NOMO-1 treated with dmso at 0.1 percent for 144 hours (cell line): ENCODE results near the gene OR2C3.
"Not testable (repeated sequence)": the region's sequence is repeated elsewhere in the genome, so short reads cannot be mapped to it uniquely, and the experiment has no call there.

Experiments used
- DNase-seq: peaks from one replicate; lab custom pipeline; 2025; ENCODE audit not compliant: unreplicated experiment; lab: John Stamatoyannopoulos, UW

OR2C3 gene

GRCh38 chr1:247536340-247536739 is at the start of gene OR2C3:
TSS of gene OR2C3 (minus strand) at chr1:247536440. CDS start at chr1:247532511, 3,929 bp downstream.
- DNase-seq = no peak

GRCh38 chr1:247578946-247579460 is 42.8 kb upstream of the OR2C3 start:
- no peak for DNase-seq

- peak; percentile 28 for DNase-seq
Observed at GRCh38 chr1:247576514-247576913, 40.3 kb upstream of the OR2C3 start.

DNA sequence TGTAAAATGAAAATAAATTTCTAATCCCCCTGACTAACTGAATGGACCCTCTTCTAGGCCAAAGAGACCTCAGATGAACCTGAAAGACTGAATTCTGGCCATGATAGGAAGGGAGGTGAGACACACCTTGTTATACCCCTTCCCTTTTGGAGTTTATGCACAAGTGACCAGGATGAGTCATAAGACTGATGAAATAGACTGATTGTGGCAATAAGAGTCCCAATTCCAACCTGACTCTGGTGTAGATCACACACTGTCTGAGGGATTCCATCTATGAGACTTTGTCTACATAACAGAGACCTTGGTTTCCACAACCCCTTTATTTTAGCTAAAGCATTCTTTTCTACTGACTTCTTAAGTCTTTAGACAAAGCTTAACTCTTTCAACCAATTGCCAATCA is 38.4 kb upstream of the OR2C3 start:
- DNase-seq = no peak

DNA sequence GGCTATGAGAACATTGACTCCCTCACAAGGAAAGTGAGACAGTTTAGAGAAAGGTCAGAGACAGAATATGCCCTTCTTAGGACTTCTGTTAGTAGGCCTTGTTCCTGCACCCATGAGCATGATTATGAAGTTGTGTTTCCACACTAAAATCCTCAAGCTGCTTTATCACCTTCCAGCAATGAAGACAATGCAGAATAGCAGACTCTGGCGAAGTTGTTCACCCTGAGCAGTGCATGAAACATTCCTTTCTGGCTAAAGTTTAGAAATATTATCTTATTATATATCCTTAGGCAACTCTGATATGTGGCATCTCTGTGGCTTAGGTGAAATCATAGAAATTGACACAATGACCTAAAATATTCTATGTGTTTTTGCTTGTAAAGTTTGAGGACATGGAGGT is 38.0 kb upstream of the OR2C3 start:
- no peak for DNase-seq

GRCh38 chr1:247562198-247562597 is 26.0 kb upstream of the OR2C3 start:
- DNase-seq = no peak

GRCh38 chr1:247561711-247562110 is 25.5 kb upstream of the OR2C3 start:
- DNase-seq = no peak

GRCh38 chr1:247557926-247558674 is 21.9 kb upstream of the OR2C3 start:
- DNase-seq = no peak

GRCh38 chr1:247552231-247552630 is 16.0 kb upstream of the OR2C3 start:
- DNase-seq = no peak

DNA sequence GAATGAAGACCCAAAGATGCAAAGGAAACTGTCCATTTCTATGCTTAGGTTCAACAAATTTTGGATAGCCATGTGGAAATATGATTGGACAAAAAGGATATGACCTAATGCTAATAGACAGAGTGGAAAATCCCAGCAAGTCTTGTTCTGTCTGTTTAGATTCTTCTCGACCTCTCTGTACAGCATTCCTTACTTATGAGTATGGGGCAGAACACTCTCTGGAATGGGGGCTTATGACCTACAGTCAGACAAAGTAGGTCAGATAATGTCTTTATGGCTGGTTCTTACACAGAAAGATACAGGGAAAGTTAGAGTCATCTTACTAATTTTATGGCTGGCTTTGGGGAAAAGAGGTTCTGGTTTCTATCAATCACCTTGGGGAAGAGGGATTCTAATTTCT is 15.5 kb upstream of the OR2C3 start:
- DNase-seq = no peak

- DNase-seq = no peak
Observed at GRCh38 chr1:247548769-247549182, 12.5 kb upstream of the OR2C3 start, which contains the start of gene GCSAML. TSS of gene GCSAML (plus strand) at chr1:247549134. CDS start at chr1:247549192, 58 bp downstream.

DNA sequence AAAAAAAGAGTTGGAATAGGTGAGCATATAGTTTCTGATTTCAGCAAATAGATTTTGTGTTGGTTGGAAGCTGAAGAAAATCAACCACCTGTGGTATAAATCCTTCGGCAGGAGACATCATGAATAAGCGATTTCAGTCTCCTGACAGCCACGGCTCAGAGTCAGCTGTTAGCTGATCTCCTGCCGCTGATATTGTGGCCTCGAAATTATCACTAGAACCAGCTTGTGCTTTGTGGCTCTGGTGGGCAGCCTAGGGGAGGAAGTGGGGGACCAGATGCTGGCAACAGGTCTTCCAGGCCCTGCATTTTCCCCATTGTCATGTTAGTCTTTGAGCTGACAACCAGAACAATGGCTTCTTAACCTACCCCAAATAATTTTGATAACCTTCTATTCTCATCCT is 11.9 kb upstream of the OR2C3 start:
- no peak for DNase-seq

GRCh38 chr1:247542811-247543210 is 6.6 kb upstream of the OR2C3 start:
- no peak for DNase-seq

GRCh38 chr1:247540581-247540980 is 4.3 kb upstream of the OR2C3 start:
- DNase-seq = no peak

DNA sequence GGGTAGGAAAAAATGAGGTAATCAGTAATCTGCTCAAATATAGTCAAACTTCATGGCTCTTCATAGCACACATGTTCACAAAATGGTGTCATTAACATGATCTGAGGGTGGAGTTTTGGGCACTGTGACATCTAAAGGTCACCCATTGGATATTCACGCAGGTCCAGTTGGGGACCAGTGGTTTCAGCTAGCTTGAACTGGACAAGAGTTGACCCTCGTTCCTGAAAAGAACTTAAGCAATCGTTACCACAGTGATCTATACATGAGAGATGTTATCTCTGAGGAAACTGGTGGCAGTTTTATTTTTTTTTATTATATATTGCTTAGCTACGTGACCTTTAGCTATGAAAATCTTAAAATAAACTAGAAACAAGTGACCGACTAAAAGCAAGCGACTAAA is 3.0 kb upstream of the OR2C3 start:
- DNase-seq = no peak

- DNase-seq = no peak
Observed at GRCh38 chr1:247538561-247538960, 2.3 kb upstream of the OR2C3 start.

DNA sequence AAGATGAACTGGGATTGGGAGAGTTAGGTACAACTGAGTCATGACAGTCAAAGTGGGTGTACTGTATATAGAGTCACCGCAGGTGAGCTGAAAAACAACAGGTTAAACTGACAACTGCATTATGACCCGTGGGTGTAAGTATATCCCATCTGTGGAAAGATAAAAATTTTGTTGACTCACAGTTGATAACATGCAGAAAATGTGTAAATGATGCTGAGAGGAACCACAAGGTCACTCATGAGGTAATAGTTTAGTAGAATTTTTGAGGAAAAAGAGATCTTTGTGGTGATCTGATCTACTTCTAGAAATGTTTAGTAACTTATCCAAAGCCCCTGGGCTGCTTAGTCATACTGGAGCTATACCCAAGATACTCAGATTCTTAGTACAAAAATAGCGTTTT is 838 bp downstream of the OR2C3 start:
- DNase-seq = no peak

- DNase-seq = no peak
Observed at GRCh38 chr1:247531937-247532336, 4.3 kb downstream of the OR2C3 start.

- DNase-seq = no peak
Observed at GRCh38 chr1:247530785-247531184, 5.5 kb downstream of the OR2C3 start.

GRCh38 chr1:247529771-247530355 is 6.4 kb downstream of the OR2C3 start:
- peak; percentile 2 for DNase-seq

GRCh38 chr1:247528812-247529474 is 7.3 kb downstream of the OR2C3 start:
- no peak for DNase-seq

GRCh38 chr1:247521886-247522285 is 14.4 kb downstream of the OR2C3 start:
- not testable (repeated sequence) for DNase-seq
